ENCODE measurements around the gene SPACA5.
"Not testable (repeated sequence)": the region's sequence is repeated elsewhere in the genome, so short reads cannot be mapped to it uniquely, and the experiment has no call there.

SPACA5 gene

GRCh38 chrX:48001260-48001659, 5.5 kb upstream of the SPACA5 start:
- no peak overlapping the region for H3K4me2 ChIP-seq (ENCODE audit: low read length)
- no peaks in the 10 kb centered on the region for H3K36me3 ChIP-seq (ENCODE audit: insufficient read depth, low read length)
- no peaks in the 10 kb centered on the region for H3K27me3 ChIP-seq (ENCODE audit: control insufficient read depth, insufficient read depth, low read length)
- H3K9ac ChIP-seq (ENCODE audit: low read depth, low read length) = no peak overlapping the region
- no peaks in the 10 kb centered on the region for H3K9me3 ChIP-seq (replicated peaks; ENCODE audit: low read length)
- H3K4me1 ChIP-seq (ENCODE audit: control insufficient read depth, insufficient read depth, low read length) = no peaks in the 10 kb centered on the region
- no peak overlapping the region for H3K4me3 ChIP-seq (ENCODE audit: low read length)

DNA sequence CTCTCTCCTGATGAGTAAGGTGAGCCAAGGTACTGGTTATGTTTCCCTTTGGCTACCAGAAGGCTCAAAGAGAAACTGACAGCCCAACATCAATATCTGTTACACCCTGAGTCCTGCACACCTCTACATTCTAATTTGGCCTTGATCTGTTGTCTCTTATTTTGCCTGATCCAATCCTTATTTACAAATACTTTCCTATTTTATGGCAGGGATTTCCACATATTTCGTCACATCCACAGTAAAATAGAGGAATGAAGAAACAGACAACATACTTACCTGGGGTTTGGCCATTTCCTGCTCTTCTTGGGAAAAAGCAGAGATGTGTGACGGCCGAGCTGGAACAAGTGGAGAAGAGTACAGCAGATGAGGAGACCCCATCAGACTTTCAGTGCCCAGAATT, 4.5 kb upstream of the SPACA5 start:
- Histone ChIP-seq H3K4me2 (ENCODE audit: low read length) (peak overlapping the region; percentile 96), H3K4me3 (ENCODE audit: low read length) (no peak overlapping the region), H3K36me3 (ENCODE audit: insufficient read depth, low read length) (no peaks in the 10 kb centered on the region), H3K4me1 (ENCODE audit: control insufficient read depth, insufficient read depth, low read length) (no peaks in the 10 kb centered on the region), H3K9me3 (replicated peaks; ENCODE audit: low read length) (no peaks in the 10 kb centered on the region), H3K27me3 (ENCODE audit: control insufficient read depth, insufficient read depth, low read length) (no peaks in the 10 kb centered on the region), H3K9ac (ENCODE audit: low read depth, low read length) (no peak overlapping the region)

GRCh38 chrX:48002929-48003328, 3.9 kb upstream of the SPACA5 start:
- H3K4me2 ChIP-seq (ENCODE audit: low read length) = peak overlapping the region; percentile 96
- H3K9ac ChIP-seq (ENCODE audit: low read depth, low read length) = peak overlapping the region; percentile 86
- H3K9me3 ChIP-seq (replicated peaks; ENCODE audit: low read length) = no peaks in the 10 kb centered on the region
- H3K27me3 ChIP-seq (ENCODE audit: control insufficient read depth, insufficient read depth, low read length) = no peaks in the 10 kb centered on the region
- peak overlapping the region; percentile 79 for H3K4me3 ChIP-seq (ENCODE audit: low read length)
- no peaks in the 10 kb centered on the region for H3K4me1 ChIP-seq (ENCODE audit: control insufficient read depth, insufficient read depth, low read length)
- H3K36me3 ChIP-seq (ENCODE audit: insufficient read depth, low read length) = no peaks in the 10 kb centered on the region

- H3K27me3 ChIP-seq (ENCODE audit: control insufficient read depth, insufficient read depth, low read length) = no peaks in the 10 kb centered on the region
- H3K4me3 ChIP-seq (ENCODE audit: low read length) = peak overlapping the region; percentile 79
- no peaks in the 10 kb centered on the region for H3K9me3 ChIP-seq (replicated peaks; ENCODE audit: low read length)
- H3K36me3 ChIP-seq (ENCODE audit: insufficient read depth, low read length) = no peaks in the 10 kb centered on the region
- H3K4me1 ChIP-seq (ENCODE audit: control insufficient read depth, insufficient read depth, low read length) = no peaks in the 10 kb centered on the region
- peak overlapping the region; percentile 96 for H3K4me2 ChIP-seq (ENCODE audit: low read length)
- H3K9ac ChIP-seq (ENCODE audit: low read depth, low read length) = peak overlapping the region; percentile 86
Observed at GRCh38 chrX:48003367-48003757, 3.4 kb upstream of the SPACA5 start.

DNA sequence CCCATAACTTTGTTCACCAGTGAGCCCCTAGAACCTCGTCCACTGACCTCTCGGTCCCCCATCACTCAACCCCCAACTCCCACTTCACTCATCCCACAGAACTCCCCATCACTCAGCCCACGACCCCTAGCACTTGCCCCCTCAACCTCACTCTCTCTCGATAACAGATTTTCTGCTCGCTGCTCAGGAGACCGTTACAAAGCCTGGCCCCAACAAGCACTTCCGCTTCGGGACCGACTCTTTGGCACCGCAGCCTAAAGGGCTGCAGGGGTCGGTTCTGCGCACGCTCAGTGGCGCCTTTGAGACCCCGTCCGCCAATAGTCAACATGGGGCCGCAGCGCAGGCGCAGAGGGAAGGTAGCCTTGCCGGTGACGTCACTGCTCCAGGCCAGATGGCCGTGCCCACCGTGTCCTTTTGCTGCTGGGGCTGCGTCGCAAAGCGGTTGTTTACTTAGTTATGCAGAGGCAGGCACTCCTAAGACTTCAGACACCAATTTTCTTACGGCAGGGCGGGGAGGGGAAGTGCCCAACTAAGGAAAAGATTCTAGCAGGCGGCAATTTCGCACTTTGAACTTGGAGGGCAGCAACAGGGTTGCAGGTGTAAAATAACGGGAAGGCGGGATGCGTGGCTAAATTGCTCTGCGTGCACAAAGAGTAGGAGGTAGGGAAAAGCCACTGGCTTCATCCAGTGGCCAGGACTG, 2.9 kb upstream of the SPACA5 start, which contains the start of gene ZNF182:
TSS of gene ZNF182 (minus strand) at position 232 of the 700 bp plus-strand sequence. CDS start 1,380 bp downstream, outside the sequence.
- no peaks in the 10 kb centered on the region for H3K4me1 ChIP-seq (ENCODE audit: control insufficient read depth, insufficient read depth, low read length)
- H3K4me3 ChIP-seq (ENCODE audit: low read length) = peak within 1 kb of the TSS; percentile 79
- H3K9me3 ChIP-seq (replicated peaks; ENCODE audit: low read length) = no peaks in the 10 kb centered on the region

DNA sequence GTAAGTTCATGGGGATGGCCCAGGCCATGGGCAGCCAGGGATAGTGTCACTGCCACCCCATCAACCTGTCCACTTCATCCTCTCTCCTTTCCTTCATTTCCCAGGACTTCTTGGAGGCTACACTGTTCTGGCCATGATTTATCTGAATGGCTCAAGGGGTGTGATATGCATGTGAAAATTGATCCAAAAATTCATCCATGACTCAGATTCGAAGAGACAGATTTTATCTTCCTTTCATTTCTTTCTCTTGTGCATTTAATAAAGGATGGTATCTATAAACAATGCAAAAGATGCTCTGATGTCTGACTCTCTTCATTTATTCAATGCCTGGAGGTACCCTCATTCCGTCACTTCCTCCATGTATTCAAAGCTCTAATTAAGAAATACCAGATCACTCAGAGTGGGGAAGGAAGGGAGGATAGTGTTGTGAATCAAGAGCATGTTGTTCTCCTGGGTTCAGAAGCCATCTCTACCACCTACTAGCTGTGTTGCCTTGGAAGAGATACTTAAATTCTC, 2.7 kb downstream of the SPACA5 start:
- H3K9me3 ChIP-seq (replicated peaks; ENCODE audit: low read length); H3K4me2 ChIP-seq (ENCODE audit: low read length); H3K4me3 ChIP-seq (ENCODE audit: low read length); H3K4me1 ChIP-seq (ENCODE audit: control insufficient read depth, insufficient read depth, low read length); H3K27me3 ChIP-seq (ENCODE audit: control insufficient read depth, insufficient read depth, low read length); H3K9ac ChIP-seq (ENCODE audit: low read depth, low read length); H3K36me3 ChIP-seq (ENCODE audit: insufficient read depth, low read length): not testable (repeated sequence)

More for the DNA sequence above, 2.9 kb upstream of the SPACA5 start, which contains the start of gene ZNF182:
- Histone ChIP-seq H3K9ac (ENCODE audit: low read depth, low read length) (peak within 1 kb of the TSS; percentile 86), H3K4me2 (ENCODE audit: low read length) (peak within 1 kb of the TSS; percentile 96), H3K36me3 (ENCODE audit: insufficient read depth, low read length) (no peaks in the 10 kb centered on the region), H3K27me3 (ENCODE audit: control insufficient read depth, insufficient read depth, low read length) (no peaks in the 10 kb centered on the region)

- not testable (repeated sequence) for H3K4me3 ChIP-seq (ENCODE audit: low read length); H3K27me3 ChIP-seq (ENCODE audit: control insufficient read depth, insufficient read depth, low read length); H3K9ac ChIP-seq (ENCODE audit: low read depth, low read length); H3K36me3 ChIP-seq (ENCODE audit: insufficient read depth, low read length); H3K9me3 ChIP-seq (replicated peaks; ENCODE audit: low read length); H3K4me1 ChIP-seq (ENCODE audit: control insufficient read depth, insufficient read depth, low read length); H3K4me2 ChIP-seq (ENCODE audit: low read length)
Observed at GRCh38 chrX:48016583-48017310, 10.0 kb downstream of the SPACA5 start.

DNA sequence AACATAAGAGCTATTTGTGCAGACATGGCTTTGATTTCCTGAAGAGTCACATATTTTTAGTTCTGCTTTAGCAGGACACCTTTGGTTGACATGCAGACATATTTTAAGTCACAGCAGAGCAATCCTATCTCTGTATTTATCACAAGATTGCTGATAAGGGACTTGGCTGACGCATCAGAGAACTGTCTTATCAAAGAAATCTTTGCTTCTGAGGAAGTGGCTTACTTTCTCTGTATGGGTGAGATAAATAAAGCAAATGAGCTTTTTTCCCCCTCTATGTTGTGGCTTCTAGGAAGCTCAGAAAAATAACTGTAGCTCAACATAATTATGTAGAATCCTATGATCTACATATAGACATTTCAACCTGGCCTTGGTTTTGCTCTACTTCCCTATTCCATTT, 13.1 kb downstream of the SPACA5 start:
- H3K4me3 ChIP-seq (ENCODE audit: low read length); H3K4me1 ChIP-seq (ENCODE audit: control insufficient read depth, insufficient read depth, low read length); H3K4me2 ChIP-seq (ENCODE audit: low read length); H3K9me3 ChIP-seq (replicated peaks; ENCODE audit: low read length); H3K36me3 ChIP-seq (ENCODE audit: insufficient read depth, low read length); H3K9ac ChIP-seq (ENCODE audit: low read depth, low read length); H3K27me3 ChIP-seq (ENCODE audit: control insufficient read depth, insufficient read depth, low read length): not testable (repeated sequence)

DNA sequence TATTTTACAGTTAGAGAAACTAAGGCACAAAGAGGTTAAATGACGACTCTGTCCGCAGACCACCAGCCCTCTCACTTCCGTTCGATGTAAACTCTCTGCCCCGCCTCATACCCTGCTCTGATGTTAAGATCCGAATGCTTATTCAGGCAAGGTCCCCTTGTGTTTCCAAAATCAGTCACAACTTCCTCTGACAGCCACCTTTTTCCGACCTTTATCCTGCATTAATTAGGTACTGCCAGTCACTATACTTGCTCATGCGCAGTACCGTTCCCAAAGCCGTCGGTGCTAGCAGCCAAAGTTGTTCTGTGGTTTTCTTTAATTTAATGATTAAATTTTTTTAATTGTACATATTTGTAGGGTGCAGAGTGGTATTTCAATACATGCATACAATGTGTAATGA, 13.7 kb downstream of the SPACA5 start:
- peak overlapping the region; percentile 66 for H3K4me2 ChIP-seq (ENCODE audit: low read length)
- H3K9me3 ChIP-seq (replicated peaks; ENCODE audit: low read length); H3K27me3 ChIP-seq (ENCODE audit: control insufficient read depth, insufficient read depth, low read length); H3K9ac ChIP-seq (ENCODE audit: low read depth, low read length); H3K36me3 ChIP-seq (ENCODE audit: insufficient read depth, low read length); H3K4me1 ChIP-seq (ENCODE audit: control insufficient read depth, insufficient read depth, low read length); H3K4me3 ChIP-seq (ENCODE audit: low read length): not testable (repeated sequence)

DNA sequence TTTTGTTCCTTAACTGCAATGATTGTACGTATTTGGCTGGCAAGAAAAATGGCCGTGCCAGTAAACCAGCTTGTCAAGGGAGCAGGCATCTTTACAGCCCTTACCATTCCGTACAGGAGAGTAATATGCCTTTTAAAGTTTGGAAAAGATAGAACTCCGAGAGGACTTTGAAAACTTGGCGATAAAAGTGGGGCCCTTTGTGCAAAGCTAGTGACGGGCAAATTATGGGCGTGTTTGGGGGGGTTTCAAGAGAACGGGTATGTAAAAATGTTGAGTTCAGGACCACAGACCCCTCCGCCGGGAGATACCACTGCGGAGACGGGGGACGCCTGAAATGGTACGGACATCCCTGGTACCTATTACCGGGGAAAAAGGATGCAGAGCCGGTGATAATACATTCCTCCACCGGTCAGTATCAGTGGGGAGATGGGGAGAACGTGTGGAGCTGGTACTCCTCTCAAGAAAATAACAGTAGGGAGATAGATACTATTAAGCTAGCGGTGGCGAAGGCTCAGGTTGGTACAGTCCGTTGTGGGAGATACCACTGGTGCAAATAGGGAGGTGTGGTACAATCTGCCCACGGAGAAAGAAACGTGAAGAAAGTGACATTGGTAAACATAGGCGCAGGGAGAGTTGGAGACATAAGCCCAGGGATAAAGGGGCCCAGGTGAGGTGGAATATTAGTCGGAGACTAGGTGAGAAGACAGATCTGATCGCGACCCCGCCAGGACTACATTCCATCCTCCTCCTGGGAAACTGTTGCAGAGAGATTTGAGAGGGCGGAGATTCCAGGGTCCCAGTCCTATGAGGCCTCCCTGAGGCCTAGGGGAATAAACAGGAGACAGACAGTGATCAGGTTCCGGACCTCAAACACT, 14.5 kb downstream of the SPACA5 start:
- Histone ChIP-seq H3K9ac (ENCODE audit: low read depth, low read length) (peak overlapping the region; percentile 95), H3K4me3 (ENCODE audit: low read length) (peak overlapping the region; percentile 81), H3K36me3 (ENCODE audit: insufficient read depth, low read length) (no peaks in the 10 kb centered on the region), H3K9me3 (replicated peaks; ENCODE audit: low read length) (no peaks in the 10 kb centered on the region), H3K27me3 (ENCODE audit: control insufficient read depth, insufficient read depth, low read length) (no peaks in the 10 kb centered on the region), H3K4me2 (ENCODE audit: low read length) (peak overlapping the region; percentile 66), H3K4me1 (ENCODE audit: control insufficient read depth, insufficient read depth, low read length) (no peaks in the 10 kb centered on the region)

GRCh38 chrX:48022100-48022499, 15.3 kb downstream of the SPACA5 start:
- Histone ChIP-seq H3K4me2 (ENCODE audit: low read length) (peak overlapping the region; percentile 66), H3K27me3 (ENCODE audit: control insufficient read depth, insufficient read depth, low read length) (no peaks in the 10 kb centered on the region), H3K36me3 (ENCODE audit: insufficient read depth, low read length) (no peaks in the 10 kb centered on the region), H3K4me1 (ENCODE audit: control insufficient read depth, insufficient read depth, low read length) (no peaks in the 10 kb centered on the region), H3K4me3 (ENCODE audit: low read length) (no peak overlapping the region), H3K9ac (ENCODE audit: low read depth, low read length) (peak overlapping the region; percentile 95), H3K9me3 (replicated peaks; ENCODE audit: low read length) (no peaks in the 10 kb centered on the region)
